ENCODE data around the gene PARD3. TPM values are rescaled to one million over a fixed set of nuclear protein-coding genes. Genes with fewer than 3 reads are reported as not detected.
"Not testable (repeated sequence)": the region's sequence is repeated elsewhere in the genome, so short reads cannot be mapped to it uniquely, and the experiment has no call there.

Gene PARD3
- total RNA-seq, 1 experiment from 2014 or later: 50.0 TPM

DNA sequence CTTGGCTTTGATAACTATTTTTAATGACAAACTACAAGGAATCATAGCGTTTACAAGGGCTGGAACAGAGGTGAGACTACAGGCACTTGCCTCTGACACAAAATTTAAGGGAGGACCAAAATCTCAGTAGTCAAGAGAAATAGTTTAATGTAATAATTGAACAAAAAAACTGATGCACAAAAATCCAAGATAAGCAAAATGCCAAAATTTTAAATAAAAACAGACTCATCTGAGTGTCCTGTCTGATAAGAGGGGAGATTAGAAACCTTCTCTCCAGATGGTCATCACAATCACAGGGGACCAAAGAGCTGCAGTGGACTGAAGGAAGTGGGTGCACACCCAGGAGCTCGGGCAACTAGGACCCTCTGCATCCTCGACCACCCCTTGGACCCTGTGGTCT lies 70.5 kb downstream of the PARD3 start:
- DNase-seq: no peak
- no peak overlapping the region for H3K4me3 ChIP-seq
- no peaks in the 10 kb centered on the region for H3K9me3 ChIP-seq
- H3K27me3 ChIP-seq: no peaks in the 10 kb centered on the region
- no peaks in the 10 kb centered on the region for H3K36me3 ChIP-seq

DNA sequence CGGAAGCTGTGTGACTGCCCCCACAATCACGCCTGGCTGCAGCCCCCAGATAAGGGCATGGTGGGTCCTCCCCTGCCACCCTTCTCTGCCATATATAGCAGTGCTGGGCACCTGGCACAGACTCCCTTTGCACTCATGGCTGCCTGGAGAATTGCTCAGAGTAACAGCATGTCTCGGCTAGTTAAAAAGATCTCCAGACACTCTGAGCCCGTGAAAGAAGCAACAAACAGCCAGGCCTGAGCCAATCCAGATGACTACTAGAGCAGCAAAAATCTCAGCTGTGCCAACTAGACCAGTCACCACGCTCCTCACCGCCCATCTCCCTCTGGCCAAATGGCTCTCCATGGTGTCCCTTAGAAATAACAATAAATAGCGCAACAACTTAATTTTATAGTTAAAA lies 71.3 kb downstream of the PARD3 start:
- H3K27me3 ChIP-seq: no peaks in the 10 kb centered on the region
- no peaks in the 10 kb centered on the region for H3K36me3 ChIP-seq
- no peaks in the 10 kb centered on the region for H3K9me3 ChIP-seq
- peak; percentile 86 for DNase-seq
- no peak overlapping the region for H3K4me3 ChIP-seq

DNA sequence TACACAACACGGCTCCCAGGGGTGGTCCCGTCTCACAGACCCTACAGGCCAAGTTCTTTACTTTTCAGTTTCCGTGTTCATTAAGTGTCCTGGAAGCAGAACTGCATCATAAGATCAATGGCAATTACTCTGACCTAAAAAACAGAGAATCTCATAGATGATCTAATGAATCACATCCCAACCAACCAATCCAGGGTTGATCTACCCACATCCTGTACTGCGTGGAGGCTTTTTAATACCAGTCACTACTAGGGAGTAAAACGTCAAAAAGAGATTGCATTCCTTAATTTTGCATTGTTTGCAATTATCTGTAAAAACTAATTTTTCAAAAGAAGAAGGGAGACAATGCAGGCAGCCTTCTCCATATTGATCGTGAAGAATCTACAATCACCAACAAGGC lies 72.6 kb downstream of the PARD3 start:
- no peak for DNase-seq
- Histone ChIP-seq H3K36me3 (no peaks in the 10 kb centered on the region), H3K4me3 (no peak overlapping the region), H3K27me3 (no peaks in the 10 kb centered on the region), H3K9me3 (no peaks in the 10 kb centered on the region)

DNA sequence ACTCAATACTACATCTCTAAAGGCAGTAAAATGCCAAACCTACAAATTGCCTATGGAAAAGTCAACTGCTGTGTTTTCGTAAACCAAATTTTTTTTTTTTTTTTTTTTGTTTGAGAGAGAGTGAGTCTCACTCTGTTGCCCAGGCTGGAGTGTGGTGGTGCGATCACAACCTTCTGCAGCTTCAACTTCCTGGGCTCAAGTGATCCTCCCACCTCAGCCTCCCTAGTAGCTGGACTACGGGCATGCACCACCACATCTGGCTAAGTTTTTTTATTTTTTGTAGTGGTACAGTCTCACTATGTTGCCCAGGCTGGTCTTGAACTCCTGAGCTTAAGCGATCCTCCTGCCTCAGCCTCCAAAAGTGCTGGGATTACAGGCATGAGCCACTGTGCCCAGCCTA lies 74.0 kb downstream of the PARD3 start:
- H3K27me3 ChIP-seq, H3K4me3 ChIP-seq, H3K36me3 ChIP-seq, DNase-seq, H3K9me3 ChIP-seq: not testable (repeated sequence)

DNA sequence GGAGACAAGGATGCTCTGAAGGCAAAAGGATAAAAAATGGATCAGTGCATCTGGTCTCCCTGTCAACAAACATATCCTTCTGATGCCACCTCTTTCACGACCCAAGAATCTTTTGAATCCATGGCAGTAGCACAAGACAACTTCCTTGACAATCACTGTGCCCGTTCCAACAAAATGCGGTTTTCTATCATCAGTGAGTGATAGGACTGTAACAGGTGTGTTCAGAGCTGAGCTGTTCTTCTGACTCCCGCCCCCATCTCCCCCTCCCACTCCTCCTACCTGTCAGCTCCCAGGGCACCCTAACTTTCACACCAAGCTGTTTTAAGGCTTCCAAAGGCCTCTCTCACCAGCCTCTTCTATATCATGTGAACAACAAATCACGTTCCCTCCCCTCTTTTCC lies 74.8 kb downstream of the PARD3 start:
- no peak for DNase-seq
- Histone ChIP-seq H3K4me3 (no peak overlapping the region), H3K9me3 (no peaks in the 10 kb centered on the region), H3K36me3 (no peaks in the 10 kb centered on the region), H3K27me3 (no peaks in the 10 kb centered on the region)

DNA sequence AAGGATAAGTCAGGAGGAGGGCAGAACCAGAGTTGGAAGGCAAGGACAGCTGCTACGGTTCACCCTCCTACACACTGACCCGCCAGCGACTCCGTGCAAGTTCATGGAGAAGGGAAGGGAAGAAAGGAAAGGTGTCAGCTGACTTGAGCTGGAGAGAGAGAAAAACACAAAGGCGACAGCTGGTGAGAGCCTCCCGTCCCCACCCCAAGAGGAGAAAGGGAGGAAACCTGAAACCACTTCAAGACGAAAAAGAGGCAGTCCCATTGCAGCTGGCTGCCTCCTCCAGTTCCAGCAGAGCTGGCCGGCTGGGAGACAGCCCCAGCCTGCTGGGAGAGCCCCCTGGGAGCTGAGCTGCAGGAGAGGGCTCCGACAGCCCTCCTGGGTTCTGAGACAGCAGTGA lies 75.2 kb downstream of the PARD3 start:
- Histone ChIP-seq H3K36me3 (no peaks in the 10 kb centered on the region), H3K9me3 (no peaks in the 10 kb centered on the region), H3K4me3 (no peak overlapping the region), H3K27me3 (no peaks in the 10 kb centered on the region)
- DNase-seq: peak; percentile 19

DNA sequence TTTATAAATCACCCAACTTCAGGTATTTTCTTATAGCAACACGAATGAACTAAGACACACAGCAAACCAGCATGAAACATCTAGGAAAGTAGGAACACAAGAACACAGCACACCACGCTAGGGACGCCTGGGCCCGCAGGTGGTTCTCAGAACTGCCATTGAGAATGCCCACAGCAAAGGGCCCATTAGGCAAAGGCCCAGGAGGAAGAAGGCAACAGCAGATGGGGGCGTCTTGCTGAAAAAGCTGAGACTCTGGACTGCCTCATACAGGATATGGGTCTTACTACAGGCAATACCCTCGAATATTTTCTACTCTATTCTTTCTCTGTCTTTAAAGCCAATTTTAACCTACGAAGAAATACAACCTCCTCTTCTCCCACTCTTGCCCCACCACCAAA lies 77.3 kb downstream of the PARD3 start:
- Histone ChIP-seq H3K27me3 (no peaks in the 10 kb centered on the region), H3K9me3 (no peaks in the 10 kb centered on the region), H3K4me3 (no peak overlapping the region), H3K36me3 (no peaks in the 10 kb centered on the region)
- no peak for DNase-seq

DNA sequence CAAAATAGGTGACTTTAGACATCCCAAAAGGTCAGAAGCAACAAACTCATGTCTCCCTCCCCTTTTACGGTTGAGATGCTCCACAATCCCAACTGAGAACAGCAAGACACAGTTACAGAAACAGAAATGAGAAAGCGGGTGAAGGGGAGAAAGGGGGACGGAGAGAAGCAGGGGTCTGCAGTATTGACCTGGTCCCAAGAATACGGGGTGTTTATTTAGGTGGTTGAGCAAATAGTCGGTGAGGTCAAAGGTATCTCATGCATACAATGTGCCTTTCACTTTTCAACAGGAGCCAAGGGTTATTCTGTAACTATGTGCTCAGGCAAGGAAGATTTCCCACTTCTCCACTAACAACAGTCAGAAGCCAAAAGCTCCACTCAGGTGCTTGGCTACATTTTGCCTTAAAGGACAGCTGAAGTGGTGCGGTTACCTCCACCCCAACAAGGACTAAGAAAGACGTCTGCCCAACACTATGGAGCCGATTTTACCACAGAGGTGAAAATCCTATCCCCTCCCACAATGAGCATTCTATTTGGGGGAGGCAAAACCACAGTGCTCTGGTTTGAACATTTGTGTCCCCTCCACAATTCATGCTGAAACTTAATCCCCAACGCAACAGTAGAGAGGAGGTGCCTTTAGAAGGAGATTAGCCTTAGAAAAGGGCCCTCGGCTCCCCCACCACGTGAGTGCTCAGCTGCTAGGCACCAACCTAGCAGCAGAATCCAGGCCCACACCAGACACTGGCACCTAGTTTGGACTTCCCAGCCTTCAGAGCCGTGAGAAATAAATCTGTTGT lies 77.9 kb downstream of the PARD3 start:
- H3K36me3 ChIP-seq: no peaks in the 10 kb centered on the region
- no peak for DNase-seq
- no peaks in the 10 kb centered on the region for H3K27me3 ChIP-seq
- no peaks in the 10 kb centered on the region for H3K9me3 ChIP-seq
- no peak overlapping the region for H3K4me3 ChIP-seq

DNA sequence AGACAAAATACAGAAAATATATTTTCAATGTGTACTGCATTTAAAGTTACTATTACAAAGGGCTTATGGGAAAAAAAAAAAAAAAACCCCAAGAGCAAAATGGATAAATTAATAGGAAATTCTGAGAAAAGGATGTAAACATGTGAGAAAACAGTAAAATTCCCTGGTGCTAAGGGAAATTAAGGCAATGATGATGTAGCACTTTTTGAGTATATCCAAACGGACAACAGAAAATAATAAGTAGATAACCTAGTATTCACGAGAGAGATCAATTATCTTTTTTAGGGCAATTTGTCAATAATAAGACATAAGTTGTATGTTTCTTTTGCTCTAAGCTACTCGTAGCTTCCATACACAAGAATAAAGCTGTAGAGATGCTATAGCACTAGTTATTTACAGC lies 80.2 kb downstream of the PARD3 start:
- Histone ChIP-seq H3K4me3 (no peak overlapping the region), H3K27me3 (no peaks in the 10 kb centered on the region), H3K36me3 (no peaks in the 10 kb centered on the region), H3K9me3 (no peaks in the 10 kb centered on the region)
- no peak for DNase-seq

DNA sequence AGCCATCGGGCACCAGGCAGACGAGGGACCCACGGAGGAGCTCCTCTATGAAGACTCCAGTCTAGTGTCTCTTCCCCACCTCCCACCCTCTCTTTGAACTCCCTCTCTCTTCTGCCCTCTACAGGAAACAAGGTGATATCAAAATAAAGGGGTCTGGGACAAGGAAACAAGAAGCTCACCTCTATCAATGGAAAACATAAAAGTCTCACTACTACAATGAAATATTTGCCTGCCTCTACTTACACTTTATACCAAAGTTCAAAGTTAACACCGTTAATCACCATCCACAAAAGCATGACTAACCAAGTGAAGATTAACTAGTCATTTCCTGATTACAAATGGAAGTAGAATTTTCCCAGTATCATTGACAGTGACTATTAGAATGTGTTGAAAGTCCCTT lies 82.2 kb downstream of the PARD3 start:
- Histone ChIP-seq H3K36me3 (no peaks in the 10 kb centered on the region), H3K27me3 (no peaks in the 10 kb centered on the region), H3K4me3 (no peak overlapping the region), H3K9me3 (no peaks in the 10 kb centered on the region)
- no peak for DNase-seq

DNA sequence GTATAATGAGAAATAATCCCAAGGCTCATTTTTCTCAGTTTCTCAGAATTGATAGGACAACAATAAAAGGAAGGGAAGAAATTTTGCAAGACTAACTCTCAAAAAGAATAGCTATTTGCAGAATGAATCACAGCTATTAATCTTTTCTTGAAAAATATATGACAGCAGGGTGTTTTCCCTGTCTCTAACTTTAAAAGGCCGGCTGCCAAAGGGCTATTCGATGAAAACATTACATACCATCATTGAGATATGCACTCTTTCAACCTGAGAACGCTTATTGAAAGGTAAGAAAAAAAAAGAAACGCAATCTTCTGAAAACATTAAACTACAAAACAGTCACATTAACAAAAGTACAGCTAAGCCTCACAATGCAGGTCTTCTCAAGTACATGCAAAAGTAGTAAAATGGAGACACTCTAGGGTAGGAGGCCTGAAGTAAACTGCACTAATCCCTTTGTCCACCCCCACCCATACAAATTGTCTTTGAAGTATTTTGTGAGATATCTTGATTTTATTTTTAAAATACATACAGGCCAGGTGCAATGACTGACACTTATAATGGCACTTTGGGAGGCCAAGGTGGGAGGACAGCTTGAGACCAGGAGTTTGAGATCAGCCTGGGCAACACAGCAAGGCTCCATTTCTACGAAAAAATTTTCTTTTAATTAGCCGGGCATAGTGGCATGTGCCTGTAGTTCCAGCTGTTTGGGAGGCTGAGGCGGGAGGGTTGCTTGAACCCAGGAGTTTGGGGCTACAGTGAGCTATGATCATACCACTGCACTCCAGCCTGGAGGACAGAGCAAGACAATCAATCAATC lies 83.0 kb downstream of the PARD3 start:
- no peaks in the 10 kb centered on the region for H3K9me3 ChIP-seq
- no peaks in the 10 kb centered on the region for H3K36me3 ChIP-seq
- peak; percentile 39 for DNase-seq
- no peak overlapping the region for H3K4me3 ChIP-seq
- H3K27me3 ChIP-seq: no peaks in the 10 kb centered on the region

DNA sequence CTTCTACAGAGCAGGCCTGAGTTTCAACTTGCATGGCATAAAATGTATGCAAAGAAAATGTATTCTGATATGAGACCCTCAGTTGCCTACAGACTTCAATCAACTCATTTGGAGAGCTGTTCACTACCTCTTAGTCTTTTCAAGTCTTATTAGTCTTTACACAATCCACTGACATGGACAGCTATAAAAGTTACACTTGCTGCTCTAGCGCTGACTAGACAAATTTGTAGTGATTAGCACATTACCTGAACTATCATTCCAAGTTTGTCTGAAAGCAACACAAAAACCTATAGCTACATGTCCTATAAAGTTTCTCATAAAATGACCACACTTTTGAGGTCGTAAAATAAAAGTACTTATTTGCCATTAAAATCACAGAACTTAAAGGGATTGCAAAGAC lies 83.9 kb downstream of the PARD3 start:
- Histone ChIP-seq H3K4me3 (no peak overlapping the region), H3K36me3 (no peaks in the 10 kb centered on the region), H3K27me3 (no peaks in the 10 kb centered on the region), H3K9me3 (no peaks in the 10 kb centered on the region)
- no peak for DNase-seq

DNA sequence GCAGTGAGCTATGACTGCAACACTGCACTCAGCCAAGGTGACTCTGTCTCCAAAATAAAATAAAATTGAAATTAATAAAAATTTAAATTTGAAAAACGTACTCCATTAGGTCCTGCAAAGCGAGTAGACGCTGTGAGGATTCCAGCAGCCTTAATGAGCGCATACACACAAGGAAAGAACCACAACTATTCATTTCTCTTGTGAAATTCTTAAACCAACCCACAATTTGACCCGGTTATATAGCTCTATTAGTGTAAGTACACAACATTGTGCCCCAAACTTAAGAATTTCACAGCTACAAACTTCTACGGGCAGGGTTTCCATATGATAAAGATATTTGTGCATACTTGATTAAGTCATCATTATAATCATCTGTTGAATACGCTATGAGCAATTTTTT lies 84.4 kb downstream of the PARD3 start:
- no peaks in the 10 kb centered on the region for H3K9me3 ChIP-seq
- DNase-seq: no peak
- H3K27me3 ChIP-seq: no peaks in the 10 kb centered on the region
- no peaks in the 10 kb centered on the region for H3K36me3 ChIP-seq
- H3K4me3 ChIP-seq: no peak overlapping the region

DNA sequence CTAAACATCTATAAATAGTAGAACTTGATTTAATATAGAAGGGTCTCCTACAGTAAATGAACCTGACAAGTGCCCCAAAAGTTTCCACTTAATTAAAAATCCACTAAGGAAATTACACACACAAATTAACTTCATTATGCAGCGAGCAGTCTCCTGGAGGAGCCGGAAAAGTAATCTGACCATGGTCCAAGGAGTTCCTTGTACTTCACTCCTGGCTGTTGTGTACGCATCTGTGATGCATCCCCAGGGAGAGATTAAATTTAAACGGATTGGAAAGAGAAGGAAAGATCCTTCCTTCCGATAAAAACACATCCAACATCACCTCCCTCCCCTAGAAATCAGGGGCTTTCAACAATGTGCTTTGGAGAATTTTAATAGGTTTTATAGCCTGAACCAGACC lies 85.5 kb downstream of the PARD3 start:
- H3K4me3 ChIP-seq: no peak overlapping the region
- H3K36me3 ChIP-seq: no peaks in the 10 kb centered on the region
- H3K9me3 ChIP-seq: no peaks in the 10 kb centered on the region
- no peak for DNase-seq
- no peaks in the 10 kb centered on the region for H3K27me3 ChIP-seq

DNA sequence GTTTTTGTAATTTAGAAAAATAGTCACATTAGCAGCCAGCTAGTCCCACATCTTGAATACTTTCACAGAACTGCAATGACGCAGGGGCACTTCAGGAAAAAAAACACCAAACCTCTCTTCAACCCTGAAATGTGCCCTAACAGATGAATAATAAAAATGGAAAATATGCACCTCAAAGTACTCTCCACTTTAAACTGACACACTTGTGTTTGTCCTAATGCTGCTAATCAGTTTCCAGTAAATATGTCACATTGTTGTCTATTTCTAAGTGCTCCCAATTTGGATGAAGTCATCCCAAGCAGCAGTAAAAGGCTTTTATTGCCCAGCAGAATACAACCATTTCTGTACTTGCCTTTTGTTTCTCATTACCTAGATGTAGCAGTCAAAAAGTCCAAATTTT lies 86.7 kb downstream of the PARD3 start:
- Histone ChIP-seq H3K4me3 (no peak overlapping the region), H3K9me3 (no peaks in the 10 kb centered on the region), H3K27me3 (no peaks in the 10 kb centered on the region), H3K36me3 (no peaks in the 10 kb centered on the region)
- DNase-seq: no peak

DNA sequence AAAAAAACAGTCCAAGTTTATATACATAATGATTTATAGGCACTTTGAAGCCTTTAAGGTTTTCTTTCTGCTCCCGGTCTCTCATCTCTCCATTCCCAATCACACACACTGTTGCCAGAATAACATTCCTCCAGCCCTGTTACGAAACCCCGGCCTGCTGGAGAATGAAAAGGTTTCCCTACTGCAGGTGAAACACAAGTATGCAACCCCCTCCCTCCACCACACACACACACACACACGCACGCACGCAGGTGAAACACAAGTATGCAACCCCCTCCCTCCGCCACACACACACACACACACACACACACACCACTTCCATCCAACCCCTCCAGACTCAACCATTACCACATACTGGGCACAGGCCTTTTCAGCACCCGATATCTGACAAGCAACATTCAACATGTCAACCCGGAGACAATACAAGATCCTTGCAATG lies 87.5 kb downstream of the PARD3 start:
- no peak for DNase-seq
- no peak overlapping the region for H3K4me3 ChIP-seq
- no peaks in the 10 kb centered on the region for H3K27me3 ChIP-seq
- no peaks in the 10 kb centered on the region for H3K36me3 ChIP-seq
- H3K9me3 ChIP-seq: no peaks in the 10 kb centered on the region

DNA sequence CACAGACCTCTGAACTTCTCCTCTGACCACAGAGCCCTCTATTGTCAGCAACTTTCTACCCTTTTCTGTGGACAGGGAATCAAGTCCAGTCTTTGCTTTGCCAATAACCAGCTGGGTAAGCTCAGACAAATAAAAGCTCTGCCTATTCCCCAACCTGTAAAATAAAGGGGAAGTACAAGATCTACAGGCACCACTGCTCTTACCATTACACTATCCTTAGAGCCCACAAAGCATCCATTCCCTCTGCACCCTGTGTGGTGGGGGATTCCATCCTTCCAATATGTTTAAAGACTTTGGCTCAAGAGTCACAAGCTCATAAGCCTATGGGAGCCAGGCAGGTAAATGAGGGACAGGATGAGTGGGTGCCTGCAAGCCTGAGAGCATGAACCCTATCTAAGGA lies 88.2 kb downstream of the PARD3 start:
- H3K27me3 ChIP-seq: no peaks in the 10 kb centered on the region
- H3K9me3 ChIP-seq: no peaks in the 10 kb centered on the region
- H3K36me3 ChIP-seq: no peaks in the 10 kb centered on the region
- DNase-seq: no peak
- H3K4me3 ChIP-seq: no peak overlapping the region

DNA sequence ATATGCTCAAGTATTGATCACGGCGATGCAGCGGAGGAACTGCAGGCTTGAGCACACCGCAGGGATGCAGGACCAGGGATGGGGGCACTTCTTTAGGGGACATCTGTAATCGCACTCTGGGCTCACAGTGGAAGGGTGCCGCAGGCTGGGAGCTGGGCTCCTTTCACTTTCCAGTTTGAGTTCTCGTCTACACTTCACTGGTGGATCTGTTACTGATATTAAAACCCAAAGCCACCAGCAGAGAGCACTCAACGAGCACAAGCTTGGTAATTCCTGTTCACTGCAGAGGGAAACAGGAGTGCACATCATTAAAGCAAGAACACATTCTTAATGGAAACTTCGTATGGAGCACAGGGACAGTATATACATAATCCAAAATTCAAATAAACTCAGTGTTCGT lies 91.3 kb downstream of the PARD3 start:
- Histone ChIP-seq H3K9me3 (no peaks in the 10 kb centered on the region), H3K4me3 (no peak overlapping the region)
- DNase-seq: no peak

More for the DNA sequence above, 91.3 kb downstream of the PARD3 start:
- H3K27me3 ChIP-seq: no peaks in the 10 kb centered on the region
- H3K36me3 ChIP-seq: no peaks in the 10 kb centered on the region

Measured in MG63 (cell line).